Osteocyte (in vitro differentiated cells): ENCODE measurements around the gene EPM2A. TPM values are rescaled to one million over a fixed set of nuclear protein-coding genes. Genes with fewer than 3 reads are reported as not detected.

ENCODE experiments used
- DNase-seq: peaks from one replicate; pipeline ENCODE4 v3.0.0; 2021; ENCODE audit warnings: mixed read lengths; ENCODE audit not compliant: unreplicated experiment; ENCODE audit errors: extremely low spot score
- H3K27ac Mint-ChIP-seq: one replicate; pipeline ENCODE4 v1.8.0; 2021; ENCODE audit warnings: mild to moderate bottlenecking, mixed read lengths; ENCODE audit not compliant: unreplicated experiment
- H3K27me3 Mint-ChIP-seq: one replicate; pipeline ENCODE4 v1.8.0; 2021; ENCODE audit warnings: mixed read lengths; ENCODE audit not compliant: unreplicated experiment
- H3K36me3 Mint-ChIP-seq: one replicate; pipeline ENCODE4 v1.8.0; 2021; ENCODE audit warnings: mixed read lengths; ENCODE audit not compliant: unreplicated experiment
- H3K4me1 Mint-ChIP-seq: one replicate; pipeline ENCODE4 v1.8.0; 2021; ENCODE audit warnings: mixed read lengths; ENCODE audit not compliant: unreplicated experiment
- H3K4me3 Mint-ChIP-seq: one replicate; pipeline ENCODE4 v1.8.0; 2021; ENCODE audit warnings: mild to moderate bottlenecking, moderate library complexity, mixed read lengths; ENCODE audit not compliant: unreplicated experiment
- H3K9me3 Mint-ChIP-seq: one replicate; pipeline ENCODE4 v1.8.0; 2021; ENCODE audit warnings: mixed read lengths; ENCODE audit not compliant: unreplicated experiment
- CTCF ChIP-seq: fragments of 200-600 bp; sonication (generic); IDR thresholded peaks from 2 replicates; pipeline ENCODE4 v1.5.0; 2021; ENCODE audit warnings: antibody characterized with exemption, mild to moderate bottlenecking, moderate library complexity
- total RNA-seq: library from RNA; stranded (reverse); gene quantifications from 2 replicates; pipeline ENCODE4 v1.2.1, GENCODE V29; 2021

EPM2A gene
- total RNA-seq, 1 donor from 2014 or later, result 13.6 TPM

GRCh38 chr6:145738265-145738664, 2.9 kb upstream of the EPM2A start:
- TF ChIP-seq CTCF, result no peak
- Mint-ChIP-seq H3K27ac (no peak overlapping the region), H3K36me3 (no peaks in the 10 kb centered on the region), H3K9me3 (no peaks in the 10 kb centered on the region), H3K27me3 (no peaks in the 10 kb centered on the region), H3K4me1 (peaks cover 17% of the 10 kb centered on the region), H3K4me3 (no peak overlapping the region)
- DNase-seq, result no peak

- Mint-ChIP-seq H3K9me3 (no peaks in the 10 kb centered on the region), H3K27me3 (no peaks in the 10 kb centered on the region), H3K4me3 (peak overlapping the region; percentile 97), H3K36me3 (no peaks in the 10 kb centered on the region), H3K4me1 (peaks cover 21% of the 10 kb centered on the region), H3K27ac (peak overlapping the region; percentile 100)
- no peak for TF ChIP-seq CTCF
- no peak for DNase-seq
These were observed 1.4 kb upstream of the EPM2A start for GRCh38 chr6:145736661-145737144.

GRCh38 chr6:145734486-145735355, 599 bp downstream of the EPM2A start:
- Mint-ChIP-seq H3K27me3 (no peaks in the 10 kb centered on the region), H3K4me3 (peak overlapping the region; percentile 94), H3K4me1 (peaks cover 26% of the 10 kb centered on the region), H3K36me3 (peaks cover under 1% of the 10 kb centered on the region), H3K9me3 (no peaks in the 10 kb centered on the region), H3K27ac (peak overlapping the region; percentile 96)
- DNase-seq, result peak; percentile 94
- no peak for TF ChIP-seq CTCF

GRCh38 chr6:145733810-145734209, 1.5 kb downstream of the EPM2A start:
- peaks cover 3% of the 10 kb centered on the region for H3K36me3 Mint-ChIP-seq
- peak overlapping the region; percentile 96 for H3K27ac Mint-ChIP-seq
- no peak for DNase-seq
- no peak for TF ChIP-seq CTCF
- peak overlapping the region; percentile 94 for H3K4me3 Mint-ChIP-seq
- peaks cover 26% of the 10 kb centered on the region for H3K4me1 Mint-ChIP-seq
- no peaks in the 10 kb centered on the region for H3K27me3 Mint-ChIP-seq
- H3K9me3 Mint-ChIP-seq, result no peaks in the 10 kb centered on the region

GRCh38 chr6:145733207-145733606, 2.1 kb downstream of the EPM2A start:
- TF ChIP-seq CTCF, result peak; percentile 18
- Mint-ChIP-seq H3K4me1 (peaks cover 26% of the 10 kb centered on the region), H3K9me3 (peaks cover 2% of the 10 kb centered on the region), H3K27ac (no peak overlapping the region), H3K36me3 (peaks cover 3% of the 10 kb centered on the region), H3K4me3 (no peak overlapping the region), H3K27me3 (no peaks in the 10 kb centered on the region)
- DNase-seq, result no peak
